Measurements from ENCODE around the gene PITPNB.

Gene PITPNB

GRCh38 chr22:27919222-27919941 is at the start of gene PITPNB:
PITPNB (minus strand) TSS chr22:27919256; CDS start chr22:27919191, 65 bp downstream.
- H3K36me3 ChIP-seq (ENCODE audit: insufficient read depth, insufficient read length, low read length) = peaks cover 21% of the 10 kb centered on the region
- H3K4me3 ChIP-seq (ENCODE audit: insufficient read length, low read depth) = peak within 1 kb of the TSS; percentile 91
- H3K4me1 ChIP-seq (ENCODE audit: insufficient read depth, insufficient read length) = no peaks in the 10 kb centered on the region
- H3K9ac ChIP-seq (ENCODE audit: insufficient read length, low read depth) = peak within 1 kb of the TSS; percentile 97
- no peaks in the 10 kb centered on the region for H3K9me3 ChIP-seq (ENCODE audit: insufficient read depth, low read length)
- DNase-seq (ENCODE audit: low read depth, low spot score) = peak; percentile 89
- H3K27me3 ChIP-seq (ENCODE audit: insufficient read depth, insufficient read length) = no peaks in the 10 kb centered on the region
- TF ChIP-seq SUZ12 (IDR thresholded peaks at IDR 0.05; ENCODE audit: extremely low read depth, insufficient read depth, insufficient read length) = no peak
- TF ChIP-seq YY1 (IDR thresholded peaks at IDR 0.05; ENCODE audit: insufficient read depth, insufficient read length) = no peak
- TF ChIP-seq ZNF274 (IDR thresholded peaks at IDR 0.05; ENCODE audit: low read depth, low read length) = no peak

- Histone ChIP-seq H3K36me3 (ENCODE audit: insufficient read depth, insufficient read length, low read length) (no peaks in the 10 kb centered on the region), H3K27me3 (ENCODE audit: insufficient read depth, insufficient read length) (no peaks in the 10 kb centered on the region), H3K4me1 (ENCODE audit: insufficient read depth, insufficient read length) (no peaks in the 10 kb centered on the region), H3K9me3 (ENCODE audit: insufficient read depth, low read length) (no peaks in the 10 kb centered on the region; the same call in 1 of the 2 replicates), H3K4me3 (ENCODE audit: insufficient read length, low read depth) (no peak overlapping the region), H3K9ac (ENCODE audit: insufficient read length, low read depth) (no peak overlapping the region)
- DNase-seq (ENCODE audit: low read depth, low spot score) = no peak
- TF ChIP-seq ZNF274 (IDR thresholded peaks at IDR 0.05; ENCODE audit: low read depth, low read length) = no peak
- no peak for TF ChIP-seq YY1 (IDR thresholded peaks at IDR 0.05; ENCODE audit: insufficient read depth, insufficient read length)
- no peak for TF ChIP-seq SUZ12 (IDR thresholded peaks at IDR 0.05; ENCODE audit: extremely low read depth, insufficient read depth, insufficient read length)
These were observed 47.4 kb upstream of the PITPNB start for GRCh38 chr22:27966168-27967064.

DNA sequence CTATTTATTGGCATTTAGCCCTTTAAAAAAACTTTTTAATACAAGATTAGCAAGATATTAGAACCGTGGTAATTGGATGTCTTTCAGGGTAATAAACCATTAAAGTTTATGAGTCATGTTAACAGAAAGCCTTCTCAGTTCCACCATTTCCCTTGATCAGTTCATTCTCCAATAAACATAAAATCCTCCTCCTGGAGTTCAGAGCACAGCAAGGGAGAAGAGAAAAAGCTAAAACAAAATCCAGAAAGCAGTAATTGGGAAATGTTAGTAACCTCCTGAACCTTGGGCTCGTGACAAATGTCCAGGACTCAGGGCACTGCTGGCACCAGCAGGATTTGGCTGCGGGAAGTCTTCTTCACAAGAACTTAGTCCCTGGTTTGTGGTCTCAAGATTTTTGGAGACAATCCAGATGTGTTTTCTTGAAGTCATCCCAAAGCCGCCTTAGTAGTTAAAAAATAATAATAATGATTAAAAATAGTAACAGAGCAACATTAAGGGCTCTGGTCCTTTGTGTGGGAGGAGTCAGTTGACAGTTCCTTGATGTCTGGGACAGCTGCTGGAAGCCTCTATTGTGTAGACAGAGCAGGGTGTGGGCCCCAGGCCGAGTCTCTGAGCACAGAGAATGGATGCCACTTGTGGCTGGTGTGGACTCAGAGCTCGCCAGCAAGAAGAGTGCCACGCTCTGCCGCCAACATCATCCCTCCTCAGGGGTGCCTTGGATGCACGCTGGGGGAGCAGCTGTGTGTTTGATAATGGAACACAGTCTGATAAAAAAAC is 43.4 kb upstream of the PITPNB start:
- DNase-seq (ENCODE audit: low read depth, low spot score) = no peak

DNA sequence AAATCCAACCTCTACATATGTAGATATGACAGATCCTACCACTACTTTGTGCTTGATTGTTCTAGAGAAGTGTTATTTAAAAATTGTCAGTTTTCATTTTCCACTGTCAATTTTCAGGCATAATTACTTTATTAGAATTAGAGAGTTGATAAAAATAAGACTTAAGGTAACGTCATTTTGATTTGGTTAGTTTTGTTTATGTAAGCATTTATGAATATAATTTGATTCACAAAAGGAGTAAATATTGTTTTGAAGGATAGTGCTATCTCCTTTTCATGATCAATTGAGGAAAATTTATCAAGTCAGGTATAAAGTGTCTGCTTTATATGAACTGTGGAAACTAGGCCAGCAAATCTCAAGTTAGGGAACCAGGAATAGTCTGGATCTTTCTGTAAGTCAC is 42.6 kb upstream of the PITPNB start:
- Histone ChIP-seq H3K9ac (ENCODE audit: insufficient read length, low read depth) (no peak overlapping the region), H3K36me3 (ENCODE audit: insufficient read depth, insufficient read length, low read length) (no peaks in the 10 kb centered on the region), H3K9me3 (ENCODE audit: insufficient read depth, low read length) (no peaks in the 10 kb centered on the region), H3K4me1 (ENCODE audit: insufficient read depth, insufficient read length) (no peaks in the 10 kb centered on the region), H3K4me3 (ENCODE audit: insufficient read length, low read depth) (no peak overlapping the region), H3K27me3 (ENCODE audit: insufficient read depth, insufficient read length) (no peaks in the 10 kb centered on the region)
- TF ChIP-seq SUZ12 (IDR thresholded peaks at IDR 0.05; ENCODE audit: extremely low read depth, insufficient read depth, insufficient read length) = no peak
- no peak for TF ChIP-seq YY1 (IDR thresholded peaks at IDR 0.05; ENCODE audit: insufficient read depth, insufficient read length)
- no peak for TF ChIP-seq ZNF274 (IDR thresholded peaks at IDR 0.05; ENCODE audit: low read depth, low read length)
- no peak for DNase-seq (ENCODE audit: low read depth, low spot score)

More for the DNA sequence above, 43.4 kb upstream of the PITPNB start:
- Histone ChIP-seq H3K27me3 (ENCODE audit: insufficient read depth, insufficient read length) (no peaks in the 10 kb centered on the region), H3K4me3 (ENCODE audit: insufficient read length, low read depth) (no peak overlapping the region), H3K36me3 (ENCODE audit: insufficient read depth, insufficient read length, low read length) (no peaks in the 10 kb centered on the region), H3K9me3 (ENCODE audit: insufficient read depth, low read length) (no peaks in the 10 kb centered on the region), H3K4me1 (ENCODE audit: insufficient read depth, insufficient read length) (no peaks in the 10 kb centered on the region), H3K9ac (ENCODE audit: insufficient read length, low read depth) (no peak overlapping the region)
- no peak for TF ChIP-seq ZNF274 (IDR thresholded peaks at IDR 0.05; ENCODE audit: low read depth, low read length)
- no peak for TF ChIP-seq YY1 (IDR thresholded peaks at IDR 0.05; ENCODE audit: insufficient read depth, insufficient read length)
- TF ChIP-seq SUZ12 (IDR thresholded peaks at IDR 0.05; ENCODE audit: extremely low read depth, insufficient read depth, insufficient read length) = no peak

DNA sequence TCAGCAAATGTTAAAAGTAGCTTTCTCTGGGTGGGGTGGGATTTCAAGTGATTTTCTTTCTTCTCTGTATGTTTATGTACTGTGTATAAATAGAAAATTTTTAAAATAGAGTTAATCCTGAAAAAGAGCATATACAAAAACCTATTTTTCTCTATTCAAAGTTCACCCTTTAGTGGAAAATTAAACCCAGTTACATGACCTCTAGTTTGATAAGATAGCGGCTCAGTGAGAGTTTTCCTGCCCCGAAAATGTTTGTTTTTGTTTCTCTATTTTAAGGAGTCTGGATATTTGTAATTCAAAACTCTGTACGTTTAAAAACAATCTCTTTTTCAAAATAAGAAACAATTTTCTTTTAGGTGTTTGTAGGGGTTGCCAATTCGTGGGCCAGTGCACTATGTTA is 42.1 kb upstream of the PITPNB start:
- H3K27me3 ChIP-seq (ENCODE audit: insufficient read depth, insufficient read length) = no peaks in the 10 kb centered on the region
- no peak overlapping the region for H3K9ac ChIP-seq (ENCODE audit: insufficient read length, low read depth)
- H3K4me1 ChIP-seq (ENCODE audit: insufficient read depth, insufficient read length) = no peaks in the 10 kb centered on the region
- H3K9me3 ChIP-seq (ENCODE audit: insufficient read depth, low read length) = no peaks in the 10 kb centered on the region
- TF ChIP-seq SUZ12 (IDR thresholded peaks at IDR 0.05; ENCODE audit: extremely low read depth, insufficient read depth, insufficient read length) (no peak), ZNF274 (IDR thresholded peaks at IDR 0.05; ENCODE audit: low read depth, low read length) (no peak), YY1 (IDR thresholded peaks at IDR 0.05; ENCODE audit: insufficient read depth, insufficient read length) (no peak)
- H3K36me3 ChIP-seq (ENCODE audit: insufficient read depth, insufficient read length, low read length) = no peaks in the 10 kb centered on the region
- H3K4me3 ChIP-seq (ENCODE audit: insufficient read length, low read depth) = no peak overlapping the region
- no peak for DNase-seq (ENCODE audit: low read depth, low spot score)

GRCh38 chr22:27959335-27960090 is 40.5 kb upstream of the PITPNB start:
- H3K9ac ChIP-seq (ENCODE audit: insufficient read length, low read depth) = no peak overlapping the region
- no peaks in the 10 kb centered on the region for H3K4me1 ChIP-seq (ENCODE audit: insufficient read depth, insufficient read length)
- no peaks in the 10 kb centered on the region for H3K27me3 ChIP-seq (ENCODE audit: insufficient read depth, insufficient read length)
- no peak overlapping the region for H3K4me3 ChIP-seq (ENCODE audit: insufficient read length, low read depth)
- no peaks in the 10 kb centered on the region for H3K36me3 ChIP-seq (ENCODE audit: insufficient read depth, insufficient read length, low read length)
- H3K9me3 ChIP-seq (ENCODE audit: insufficient read depth, low read length) = no peaks in the 10 kb centered on the region
- TF ChIP-seq YY1 (IDR thresholded peaks at IDR 0.05; ENCODE audit: insufficient read depth, insufficient read length) = no peak
- TF ChIP-seq ZNF274 (IDR thresholded peaks at IDR 0.05; ENCODE audit: low read depth, low read length) = no peak
- TF ChIP-seq SUZ12 (IDR thresholded peaks at IDR 0.05; ENCODE audit: extremely low read depth, insufficient read depth, insufficient read length) = no peak
- no peak for DNase-seq (ENCODE audit: low read depth, low spot score)

Measured in NT2/D1 (cell line).